22Rv1 (cell line): Measurements from ENCODE around the gene RREB1.
"Not testable (repeated sequence)": the region's sequence is repeated elsewhere in the genome, so short reads cannot be mapped to it uniquely, and the experiment has no call there.

ENCODE experiments used
- H3K27ac ChIP-seq: fragments of 450-650 bp; 2 replicates; pipeline ENCODE4 v1.5.1; 2017
- ZFX ChIP-seq: fragments of 450-650 bp; IDR thresholded peaks from 2 replicates; pipeline ENCODE4 v1.6.1; 2017; ENCODE audit warnings: antibody characterized with exemption, borderline replicate concordance
- TF ChIP-seq, protein P1 (sequence below): fragments of 450-650 bp; IDR thresholded peaks from 2 replicates; pipeline ENCODE4 v1.5.1; 2017; ENCODE audit warnings: mild to moderate bottlenecking

Gene RREB1

DNA sequence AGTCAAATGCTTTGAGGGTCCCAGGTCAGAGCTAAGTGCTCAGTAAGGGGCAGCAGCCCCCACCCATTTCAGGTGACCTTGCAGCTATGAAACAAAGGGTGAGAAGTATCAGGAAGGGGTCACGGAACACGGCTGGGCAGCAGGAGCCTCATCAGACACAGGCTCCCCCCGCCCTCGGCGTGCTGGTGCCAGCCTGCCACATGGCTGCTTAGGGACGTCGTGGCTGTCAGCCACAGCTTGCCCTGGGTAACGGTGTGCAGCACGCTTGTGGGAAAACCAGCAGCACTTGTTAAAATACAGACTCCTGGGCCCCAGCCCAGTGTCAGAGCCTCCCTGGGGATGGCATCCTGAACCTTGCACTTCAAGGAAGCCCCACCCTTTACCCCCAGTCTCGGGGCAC is 165.9 kb downstream of the RREB1 start:
- TF ChIP-seq, protein P1, sequence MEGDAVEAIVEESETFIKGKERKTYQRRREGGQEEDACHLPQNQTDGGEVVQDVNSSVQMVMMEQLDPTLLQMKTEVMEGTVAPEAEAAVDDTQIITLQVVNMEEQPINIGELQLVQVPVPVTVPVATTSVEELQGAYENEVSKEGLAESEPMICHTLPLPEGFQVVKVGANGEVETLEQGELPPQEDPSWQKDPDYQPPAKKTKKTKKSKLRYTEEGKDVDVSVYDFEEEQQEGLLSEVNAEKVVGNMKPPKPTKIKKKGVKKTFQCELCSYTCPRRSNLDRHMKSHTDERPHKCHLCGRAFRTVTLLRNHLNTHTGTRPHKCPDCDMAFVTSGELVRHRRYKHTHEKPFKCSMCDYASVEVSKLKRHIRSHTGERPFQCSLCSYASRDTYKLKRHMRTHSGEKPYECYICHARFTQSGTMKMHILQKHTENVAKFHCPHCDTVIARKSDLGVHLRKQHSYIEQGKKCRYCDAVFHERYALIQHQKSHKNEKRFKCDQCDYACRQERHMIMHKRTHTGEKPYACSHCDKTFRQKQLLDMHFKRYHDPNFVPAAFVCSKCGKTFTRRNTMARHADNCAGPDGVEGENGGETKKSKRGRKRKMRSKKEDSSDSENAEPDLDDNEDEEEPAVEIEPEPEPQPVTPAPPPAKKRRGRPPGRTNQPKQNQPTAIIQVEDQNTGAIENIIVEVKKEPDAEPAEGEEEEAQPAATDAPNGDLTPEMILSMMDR = no peak
- TF ChIP-seq ZFX = no peak
- no peak overlapping the region for H3K27ac ChIP-seq

GRCh38 chr6:7274525-7274924 is 166.8 kb downstream of the RREB1 start:
- not testable (repeated sequence) for H3K27ac ChIP-seq

GRCh38 chr6:7276199-7276524 is 168.4 kb downstream of the RREB1 start:
- TF ChIP-seq ZFX = no peak
- TF ChIP-seq, protein P1 = peak; percentile 62
- H3K27ac ChIP-seq = no peak overlapping the region

GRCh38 chr6:7282097-7282906 is 174.5 kb downstream of the RREB1 start:
- H3K27ac ChIP-seq = no peak overlapping the region
- TF ChIP-seq ZFX = no peak
- TF ChIP-seq, protein P1 = no peak

GRCh38 chr6:7283676-7284075 is 175.9 kb downstream of the RREB1 start:
- no peak overlapping the region for H3K27ac ChIP-seq
- no peak for TF ChIP-seq ZFX
- TF ChIP-seq, protein P1 = no peak

DNA sequence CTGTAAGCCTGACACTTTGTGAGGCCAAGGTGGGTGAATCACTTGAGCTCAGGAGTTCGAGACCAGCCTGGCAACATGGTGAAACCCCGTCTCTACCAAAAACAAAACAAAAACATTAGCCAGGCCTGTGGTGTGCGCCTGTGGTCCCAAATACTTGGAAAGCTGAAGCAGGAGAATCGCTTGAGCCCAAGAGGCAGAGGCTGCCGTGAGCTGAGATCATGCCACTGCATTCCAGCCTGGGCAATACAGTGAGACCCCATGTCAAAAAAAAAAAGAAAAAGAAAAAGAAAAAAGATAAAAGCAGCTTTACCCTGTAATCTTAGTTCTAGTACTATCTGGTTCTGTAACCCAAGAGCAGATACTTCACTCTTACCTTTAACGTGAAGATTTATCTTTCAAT is 177.7 kb downstream of the RREB1 start:
- TF ChIP-seq, protein P1 = no peak
- TF ChIP-seq ZFX = no peak
- no peak overlapping the region for H3K27ac ChIP-seq

GRCh38 chr6:7290079-7290478 is 182.3 kb downstream of the RREB1 start:
- no peak for TF ChIP-seq ZFX
- TF ChIP-seq, protein P1 = no peak

More at GRCh38 chr6:7290079-7290478, 182.3 kb downstream of the RREB1 start:
- H3K27ac ChIP-seq = no peak overlapping the region
